ENCODE results near the gene ACKR1.

The ACKR1 gene

GRCh38 chr1:159203610-159204009, 1.1 kb upstream of the ACKR1 start:
- peaks cover 52% of the 10 kb centered on the region for H3K27me3 Mint-ChIP-seq (ENCODE audit: low read depth, poor library complexity)
- no peaks in the 10 kb centered on the region for H3K36me3 Mint-ChIP-seq (ENCODE audit: low read depth)
- H3K4me1 Mint-ChIP-seq, result peaks cover 63% of the 10 kb centered on the region
- no peak for DNase-seq
- no peak overlapping the region for H3K4me3 Mint-ChIP-seq
- no peak for TF ChIP-seq CTCF (IDR thresholded peaks at IDR 0.05)
- no peak overlapping the region for H3K27ac Mint-ChIP-seq
- H3K9me3 Mint-ChIP-seq, result no peaks in the 10 kb centered on the region

- TF ChIP-seq CTCF (IDR thresholded peaks at IDR 0.05), result no peak
- H3K4me3 Mint-ChIP-seq, result no peak overlapping the region
- H3K27ac Mint-ChIP-seq, result no peak overlapping the region
- H3K36me3 Mint-ChIP-seq (ENCODE audit: low read depth), result no peaks in the 10 kb centered on the region
- H3K9me3 Mint-ChIP-seq, result no peaks in the 10 kb centered on the region
- H3K27me3 Mint-ChIP-seq (ENCODE audit: low read depth, poor library complexity), result peaks cover 64% of the 10 kb centered on the region
- no peak for DNase-seq
- H3K4me1 Mint-ChIP-seq, result peaks cover 74% of the 10 kb centered on the region
These were observed 550 bp downstream of the ACKR1 start for GRCh38 chr1:159205225-159205624.

- Mint-ChIP-seq H3K27me3 (ENCODE audit: low read depth, poor library complexity) (peaks cover 73% of the 10 kb centered on the region), H3K27ac (no peak overlapping the region), H3K36me3 (ENCODE audit: low read depth) (no peaks in the 10 kb centered on the region), H3K4me1 (peaks cover 77% of the 10 kb centered on the region), H3K4me3 (no peak overlapping the region), H3K9me3 (no peaks in the 10 kb centered on the region)
- TF ChIP-seq CTCF (IDR thresholded peaks at IDR 0.05), result no peak
- no peak for DNase-seq
These were observed 1.4 kb downstream of the ACKR1 start for GRCh38 chr1:159206110-159206509.

- H3K9me3 Mint-ChIP-seq, result no peaks in the 10 kb centered on the region
- TF ChIP-seq CTCF (IDR thresholded peaks at IDR 0.05), result no peak
- peaks cover 74% of the 10 kb centered on the region for H3K27me3 Mint-ChIP-seq (ENCODE audit: low read depth, poor library complexity)
- no peaks in the 10 kb centered on the region for H3K36me3 Mint-ChIP-seq (ENCODE audit: low read depth)
- no peak for DNase-seq
- peaks cover 76% of the 10 kb centered on the region for H3K4me1 Mint-ChIP-seq
- H3K27ac Mint-ChIP-seq, result no peak overlapping the region
- no peak overlapping the region for H3K4me3 Mint-ChIP-seq
These were observed 2.4 kb downstream of the ACKR1 start for GRCh38 chr1:159207080-159207479.

- Mint-ChIP-seq H3K36me3 (ENCODE audit: low read depth) (no peaks in the 10 kb centered on the region), H3K27me3 (ENCODE audit: low read depth, poor library complexity) (peaks cover 75% of the 10 kb centered on the region), H3K4me3 (peak overlapping the region; percentile 44), H3K4me1 (peaks cover 76% of the 10 kb centered on the region), H3K27ac (no peak overlapping the region), H3K9me3 (no peaks in the 10 kb centered on the region)
- TF ChIP-seq CTCF (IDR thresholded peaks at IDR 0.05), result no peak
- no peak for DNase-seq
These were observed 3.1 kb downstream of the ACKR1 start for GRCh38 chr1:159207774-159208173.

GRCh38 chr1:159208175-159208825, 3.6 kb downstream of the ACKR1 start:
- H3K27me3 Mint-ChIP-seq (ENCODE audit: low read depth, poor library complexity), result peaks cover 77% of the 10 kb centered on the region
- peaks cover 76% of the 10 kb centered on the region for H3K4me1 Mint-ChIP-seq
- DNase-seq, result peak; percentile 31
- H3K9me3 Mint-ChIP-seq, result no peaks in the 10 kb centered on the region
- no peaks in the 10 kb centered on the region for H3K36me3 Mint-ChIP-seq (ENCODE audit: low read depth)
- TF ChIP-seq CTCF (IDR thresholded peaks at IDR 0.05), result no peak
- no peak overlapping the region for H3K27ac Mint-ChIP-seq
- H3K4me3 Mint-ChIP-seq, result peak overlapping the region; percentile 44

All from nephron progenitor cell (in vitro differentiated cells).